ENCODE results near the gene RGS17. TPM values are rescaled to one million over a fixed set of nuclear protein-coding genes. Genes with fewer than 3 reads are reported as not detected.
A peak's percentile ranks its signal among the peaks of the same experiment; 100 is the strongest.
"Not testable (repeated sequence)": the region's sequence is repeated elsewhere in the genome, so short reads cannot be mapped to it uniquely, and the experiment has no call there.

The RGS17 gene
- total and polyA plus RNA-seq, 2 donors, result 1.6 to 2.4 TPM

- not testable (repeated sequence) for H3K4me3 ChIP-seq (ENCODE audit: low read length in 2 of 2); H3K27ac ChIP-seq (ENCODE audit: low read depth in 1 of 2, low read length in 1 of 2); H3K4me1 ChIP-seq (ENCODE audit: control insufficient read depth in 2 of 2, insufficient read depth in 2 of 2, low read length in 2 of 2); H3K27me3 ChIP-seq (ENCODE audit: control insufficient read depth in 2 of 2, insufficient read depth in 1 of 2, low read length in 1 of 2); H3K9me3 ChIP-seq (ENCODE audit: control insufficient read depth in 2 of 2, insufficient read depth in 1 of 2, low read length in 1 of 2); H3K36me3 ChIP-seq (ENCODE audit: control insufficient read depth in 2 of 2, insufficient read depth in 2 of 2, low read length in 1 of 2); DNase-seq (ENCODE audit: low read depth in 6 of 9, low spot score in 9 of 9)
- WGBS, result 96% methylated on average over 11 of the region's 11 CpGs
Measured at GRCh38 chr6:153110612-153111011, 20.5 kb downstream of the RGS17 start.

DNA sequence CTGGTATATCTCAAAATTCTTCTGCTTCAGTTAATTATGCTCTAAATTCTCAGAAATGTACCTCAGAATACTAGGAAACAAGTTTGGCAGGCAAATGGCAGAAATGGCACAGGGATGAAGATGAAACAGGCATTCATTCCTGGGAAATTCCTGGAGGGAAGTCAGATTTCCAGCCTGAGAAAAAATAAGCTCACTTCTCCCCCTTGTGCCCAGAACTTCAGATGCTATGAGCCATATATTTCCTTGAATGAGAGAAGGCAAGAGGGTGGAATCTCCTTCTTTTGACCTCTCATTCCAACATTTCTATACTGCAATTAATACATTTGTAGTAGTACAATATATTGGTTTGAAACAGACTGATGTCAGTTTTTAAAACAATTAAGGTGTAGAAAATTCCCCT lies 22.8 kb downstream of the RGS17 start:
- Histone ChIP-seq H3K27me3 (ENCODE audit: control insufficient read depth in 2 of 2, insufficient read depth in 1 of 2, low read length in 1 of 2) (no peaks in the 10 kb centered on the region), H3K36me3 (ENCODE audit: control insufficient read depth in 2 of 2, insufficient read depth in 2 of 2, low read length in 1 of 2) (no peaks in the 10 kb centered on the region), H3K9me3 (ENCODE audit: control insufficient read depth in 2 of 2, insufficient read depth in 1 of 2, low read length in 1 of 2) (no peaks in the 10 kb centered on the region), H3K4me1 (ENCODE audit: control insufficient read depth in 2 of 2, insufficient read depth in 2 of 2, low read length in 2 of 2) (no peaks in the 10 kb centered on the region), H3K4me3 (ENCODE audit: low read length in 2 of 2) (no peak overlapping the region), H3K27ac (ENCODE audit: low read depth in 1 of 2, low read length in 1 of 2) (no peak overlapping the region)
- no peak for DNase-seq (ENCODE audit: low read depth in 6 of 9, low spot score in 9 of 9)

DNA sequence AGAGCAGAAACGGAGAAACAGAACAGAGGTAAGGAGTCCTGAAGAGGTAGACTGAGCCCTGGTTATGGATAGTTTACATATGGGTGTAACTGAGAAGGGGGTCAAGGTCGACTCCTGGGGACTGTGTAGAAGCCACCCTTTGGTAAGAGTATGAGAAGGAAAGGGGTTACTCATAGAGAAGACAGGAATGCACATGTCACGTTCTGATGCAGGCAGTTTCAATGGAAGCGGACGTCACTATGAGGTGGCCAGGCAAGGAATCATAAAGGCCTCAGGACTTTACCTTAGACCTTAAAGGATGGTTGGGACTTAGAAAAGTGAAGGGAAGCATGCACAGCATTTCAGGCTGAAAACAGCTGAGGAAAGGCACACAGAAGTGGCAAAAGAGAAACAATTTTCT lies 25.1 kb downstream of the RGS17 start:
- Histone ChIP-seq H3K4me1 (ENCODE audit: control insufficient read depth in 2 of 2, insufficient read depth in 2 of 2, low read length in 2 of 2) (no peaks in the 10 kb centered on the region), H3K27me3 (ENCODE audit: control insufficient read depth in 2 of 2, insufficient read depth in 1 of 2, low read length in 1 of 2) (no peaks in the 10 kb centered on the region), H3K9me3 (ENCODE audit: control insufficient read depth in 2 of 2, insufficient read depth in 1 of 2, low read length in 1 of 2) (no peaks in the 10 kb centered on the region), H3K27ac (ENCODE audit: low read depth in 1 of 2, low read length in 1 of 2) (no peak overlapping the region), H3K36me3 (ENCODE audit: control insufficient read depth in 2 of 2, insufficient read depth in 2 of 2, low read length in 1 of 2) (no peaks in the 10 kb centered on the region), H3K4me3 (ENCODE audit: low read length in 2 of 2) (no peak overlapping the region)
- DNase-seq (ENCODE audit: low read depth in 6 of 9, low spot score in 9 of 9), result no peak
- 93% methylated on average over 5 of the region's 5 CpGs for WGBS

DNA sequence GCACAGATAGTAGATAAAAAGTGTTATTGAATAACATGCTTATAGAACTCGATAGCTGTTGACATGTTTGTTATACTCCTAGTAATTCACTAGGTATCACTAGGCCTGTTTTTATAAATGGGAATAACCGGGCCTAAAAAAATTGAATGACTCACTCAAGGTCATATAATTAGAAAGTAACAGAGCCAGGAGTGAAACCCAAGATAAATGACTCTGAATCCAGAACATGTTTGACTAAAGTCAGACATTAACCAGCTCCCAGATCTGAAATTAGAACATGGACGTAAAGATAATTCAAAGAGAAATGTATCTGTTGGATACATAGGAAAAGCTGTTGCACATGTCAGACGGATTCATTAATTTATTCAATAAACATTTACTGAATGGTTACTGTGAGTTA lies 26.9 kb downstream of the RGS17 start:
- Histone ChIP-seq H3K4me1 (ENCODE audit: control insufficient read depth in 2 of 2, insufficient read depth in 2 of 2, low read length in 2 of 2) (no peaks in the 10 kb centered on the region), H3K9me3 (ENCODE audit: control insufficient read depth in 2 of 2, insufficient read depth in 1 of 2, low read length in 1 of 2) (no peaks in the 10 kb centered on the region), H3K27me3 (ENCODE audit: control insufficient read depth in 2 of 2, insufficient read depth in 1 of 2, low read length in 1 of 2) (no peaks in the 10 kb centered on the region), H3K36me3 (ENCODE audit: control insufficient read depth in 2 of 2, insufficient read depth in 2 of 2, low read length in 1 of 2) (no peaks in the 10 kb centered on the region), H3K27ac (ENCODE audit: low read depth in 1 of 2, low read length in 1 of 2) (no peak overlapping the region), H3K4me3 (ENCODE audit: low read length in 2 of 2) (no peak overlapping the region)
- no peak for DNase-seq (ENCODE audit: low read depth in 6 of 9, low spot score in 9 of 9)
- WGBS, result 93% methylated on average over 4 of the region's 4 CpGs

DNA sequence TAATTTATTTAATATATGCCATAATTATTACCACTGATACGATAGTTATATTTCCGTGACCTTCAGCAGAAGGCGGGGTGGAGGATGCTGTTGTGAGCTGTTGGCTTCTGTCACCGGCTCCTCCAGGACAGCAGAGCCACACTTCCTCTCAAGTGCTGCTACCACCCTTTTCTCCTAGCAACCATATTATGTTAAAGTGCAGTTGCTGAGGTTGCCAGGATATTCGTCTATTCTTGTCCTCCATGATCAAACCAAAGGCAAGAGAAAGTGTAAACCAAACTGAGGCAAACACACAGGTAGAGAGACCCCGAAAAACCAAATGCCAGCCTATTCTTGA lies 27.8 kb downstream of the RGS17 start:
- Histone ChIP-seq H3K9me3 (ENCODE audit: control insufficient read depth in 2 of 2, insufficient read depth in 1 of 2, low read length in 1 of 2) (no peaks in the 10 kb centered on the region), H3K4me3 (ENCODE audit: low read length in 2 of 2) (no peak overlapping the region), H3K36me3 (ENCODE audit: control insufficient read depth in 2 of 2, insufficient read depth in 2 of 2, low read length in 1 of 2) (no peaks in the 10 kb centered on the region), H3K4me1 (ENCODE audit: control insufficient read depth in 2 of 2, insufficient read depth in 2 of 2, low read length in 2 of 2) (no peaks in the 10 kb centered on the region), H3K27me3 (ENCODE audit: control insufficient read depth in 2 of 2, insufficient read depth in 1 of 2, low read length in 1 of 2) (no peaks in the 10 kb centered on the region), H3K27ac (ENCODE audit: low read depth in 1 of 2, low read length in 1 of 2) (no peak overlapping the region)
- 96% methylated on average over 6 of the region's 6 CpGs for WGBS
- no peak for DNase-seq (ENCODE audit: low read depth in 6 of 9, low spot score in 9 of 9)

GRCh38 chr6:153102605-153103318 lies 28.3 kb downstream of the RGS17 start:
- no peak for DNase-seq (ENCODE audit: low read depth in 6 of 9, low spot score in 9 of 9)
- H3K4me3 ChIP-seq (ENCODE audit: low read length in 2 of 2), result no peak overlapping the region
- 88% methylated on average over 2 of the region's 2 CpGs for WGBS
- H3K9me3 ChIP-seq (ENCODE audit: control insufficient read depth in 2 of 2, insufficient read depth in 1 of 2, low read length in 1 of 2), result no peaks in the 10 kb centered on the region
- H3K27ac ChIP-seq (ENCODE audit: low read depth in 1 of 2, low read length in 1 of 2), result no peak overlapping the region
- no peaks in the 10 kb centered on the region for H3K4me1 ChIP-seq (ENCODE audit: control insufficient read depth in 2 of 2, insufficient read depth in 2 of 2, low read length in 2 of 2)
- H3K36me3 ChIP-seq (ENCODE audit: control insufficient read depth in 2 of 2, insufficient read depth in 2 of 2, low read length in 1 of 2), result no peaks in the 10 kb centered on the region
- H3K27me3 ChIP-seq (ENCODE audit: control insufficient read depth in 2 of 2, insufficient read depth in 1 of 2, low read length in 1 of 2), result no peaks in the 10 kb centered on the region

GRCh38 chr6:153101461-153101860 lies 29.6 kb downstream of the RGS17 start:
- H3K27me3 ChIP-seq (ENCODE audit: control insufficient read depth in 2 of 2, insufficient read depth in 1 of 2, low read length in 1 of 2), result no peaks in the 10 kb centered on the region
- no peak overlapping the region for H3K27ac ChIP-seq (ENCODE audit: low read depth in 1 of 2, low read length in 1 of 2)
- H3K36me3 ChIP-seq (ENCODE audit: control insufficient read depth in 2 of 2, insufficient read depth in 2 of 2, low read length in 1 of 2), result no peaks in the 10 kb centered on the region
- 94% methylated on average over 5 of the region's 5 CpGs for WGBS
- DNase-seq (ENCODE audit: low read depth in 6 of 9, low spot score in 9 of 9), result no peak
- no peaks in the 10 kb centered on the region for H3K4me1 ChIP-seq (ENCODE audit: control insufficient read depth in 2 of 2, insufficient read depth in 2 of 2, low read length in 2 of 2)
- H3K9me3 ChIP-seq (ENCODE audit: control insufficient read depth in 2 of 2, insufficient read depth in 1 of 2, low read length in 1 of 2), result no peaks in the 10 kb centered on the region
- no peak overlapping the region for H3K4me3 ChIP-seq (ENCODE audit: low read length in 2 of 2)

- Histone ChIP-seq H3K27me3 (ENCODE audit: control insufficient read depth in 2 of 2, insufficient read depth in 1 of 2, low read length in 1 of 2) (no peaks in the 10 kb centered on the region), H3K9me3 (ENCODE audit: control insufficient read depth in 2 of 2, insufficient read depth in 1 of 2, low read length in 1 of 2) (no peaks in the 10 kb centered on the region), H3K4me3 (ENCODE audit: low read length in 2 of 2) (no peak overlapping the region), H3K36me3 (ENCODE audit: control insufficient read depth in 2 of 2, insufficient read depth in 2 of 2, low read length in 1 of 2) (no peaks in the 10 kb centered on the region), H3K27ac (ENCODE audit: low read depth in 1 of 2, low read length in 1 of 2) (no peak overlapping the region), H3K4me1 (ENCODE audit: control insufficient read depth in 2 of 2, insufficient read depth in 2 of 2, low read length in 2 of 2) (no peaks in the 10 kb centered on the region)
- WGBS, result 94% methylated on average over 3 of the region's 3 CpGs
- peak in 1 of 9 donors; percentile 8 for DNase-seq (ENCODE audit: low read depth in 6 of 9, low spot score in 9 of 9)
Measured at GRCh38 chr6:153099636-153100035, 31.4 kb downstream of the RGS17 start.

DNA sequence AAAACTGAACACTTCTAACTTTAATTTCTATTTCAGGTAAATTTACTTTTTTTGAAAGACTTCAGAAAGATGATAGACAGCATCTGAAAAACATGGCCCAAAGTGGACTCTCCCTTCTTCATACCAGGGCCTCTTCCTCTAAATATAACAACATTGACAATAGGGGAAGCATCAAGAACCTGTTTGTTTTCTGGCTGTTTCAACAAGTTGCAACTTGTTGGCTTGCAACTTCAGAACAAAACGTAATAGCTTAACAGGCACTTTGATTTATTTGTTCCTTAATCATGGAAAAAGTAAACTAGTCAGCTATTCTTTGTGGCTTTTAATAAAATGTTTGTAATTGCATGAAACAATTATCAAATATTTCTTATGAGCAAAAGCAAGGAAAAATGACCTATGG lies 34.3 kb downstream of the RGS17 start:
- H3K4me3 ChIP-seq (ENCODE audit: low read length in 2 of 2), result no peak overlapping the region
- no peaks in the 10 kb centered on the region for H3K9me3 ChIP-seq (ENCODE audit: control insufficient read depth in 2 of 2, insufficient read depth in 1 of 2, low read length in 1 of 2)
- no peaks in the 10 kb centered on the region for H3K27me3 ChIP-seq (ENCODE audit: control insufficient read depth in 2 of 2, insufficient read depth in 1 of 2, low read length in 1 of 2)
- H3K36me3 ChIP-seq (ENCODE audit: control insufficient read depth in 2 of 2, insufficient read depth in 2 of 2, low read length in 1 of 2), result no peaks in the 10 kb centered on the region
- H3K4me1 ChIP-seq (ENCODE audit: control insufficient read depth in 2 of 2, insufficient read depth in 2 of 2, low read length in 2 of 2), result no peaks in the 10 kb centered on the region
- WGBS, result 64% methylated on average over 1 of the region's 1 CpG
- no peak for DNase-seq (ENCODE audit: low read depth in 6 of 9, low spot score in 9 of 9)
- no peak overlapping the region for H3K27ac ChIP-seq (ENCODE audit: low read depth in 1 of 2, low read length in 1 of 2)

GRCh38 chr6:153096031-153096430 lies 35.1 kb downstream of the RGS17 start:
- Histone ChIP-seq H3K36me3 (ENCODE audit: control insufficient read depth in 2 of 2, insufficient read depth in 2 of 2, low read length in 1 of 2) (no peaks in the 10 kb centered on the region), H3K27ac (ENCODE audit: low read depth in 1 of 2, low read length in 1 of 2) (no peak overlapping the region), H3K4me3 (ENCODE audit: low read length in 2 of 2) (no peak overlapping the region), H3K9me3 (ENCODE audit: control insufficient read depth in 2 of 2, insufficient read depth in 1 of 2, low read length in 1 of 2) (no peaks in the 10 kb centered on the region), H3K4me1 (ENCODE audit: control insufficient read depth in 2 of 2, insufficient read depth in 2 of 2, low read length in 2 of 2) (no peaks in the 10 kb centered on the region), H3K27me3 (ENCODE audit: control insufficient read depth in 2 of 2, insufficient read depth in 1 of 2, low read length in 1 of 2) (no peaks in the 10 kb centered on the region)
- 83% methylated on average over 4 of the region's 4 CpGs for WGBS
- no peak for DNase-seq (ENCODE audit: low read depth in 6 of 9, low spot score in 9 of 9)
